GM19238 (cell line): Measurements from ENCODE around the gene GPC6.

Source experiments
- DNase-seq: peaks from one replicate; pipeline ENCODE4 v3.0.0; 2011; ENCODE audit warnings: low spot score; ENCODE audit not compliant: insufficient read length

The GPC6 gene

GRCh38 chr13:94389604-94390351, 1163.2 kb downstream of the GPC6 start:
- no peak for DNase-seq

- no peak for DNase-seq
Measured at GRCh38 chr13:94390881-94391280, 1164.3 kb downstream of the GPC6 start.

GRCh38 chr13:94394723-94395122, 1168.1 kb downstream of the GPC6 start:
- no peak for DNase-seq

GRCh38 chr13:94395860-94396259, 1169.3 kb downstream of the GPC6 start:
- DNase-seq: no peak

GRCh38 chr13:94399812-94400211, 1173.2 kb downstream of the GPC6 start:
- DNase-seq: no peak

GRCh38 chr13:94400874-94401273, 1174.3 kb downstream of the GPC6 start:
- no peak for DNase-seq

- no peak for DNase-seq
Measured at GRCh38 chr13:94408314-94409036, 1181.9 kb downstream of the GPC6 start.

GRCh38 chr13:94411747-94412146, 1185.1 kb downstream of the GPC6 start:
- no peak for DNase-seq

GRCh38 chr13:94412870-94413597, 1186.4 kb downstream of the GPC6 start:
- DNase-seq: no peak

- DNase-seq: no peak
Measured at GRCh38 chr13:94413598-94413944, 1187.0 kb downstream of the GPC6 start.

- no peak for DNase-seq
Measured at GRCh38 chr13:94414141-94414540, 1187.5 kb downstream of the GPC6 start.

- no peak for DNase-seq
Measured at GRCh38 chr13:94414708-94415107, 1188.1 kb downstream of the GPC6 start.

GRCh38 chr13:94415500-94416237, 1189.1 kb downstream of the GPC6 start:
- no peak for DNase-seq

GRCh38 chr13:94416454-94417080, 1190.0 kb downstream of the GPC6 start:
- no peak for DNase-seq

GRCh38 chr13:94417294-94417693, 1190.7 kb downstream of the GPC6 start:
- DNase-seq: no peak

GRCh38 chr13:94419304-94419924, 1192.8 kb downstream of the GPC6 start:
- no peak for DNase-seq

- no peak for DNase-seq
Measured at GRCh38 chr13:94419925-94420305, 1193.3 kb downstream of the GPC6 start.

GRCh38 chr13:94427313-94427953, 1200.8 kb downstream of the GPC6 start:
- DNase-seq: no peak

- no peak for DNase-seq
Measured at GRCh38 chr13:94431574-94431973, 1205.0 kb downstream of the GPC6 start.

- DNase-seq: no peak
Measured at GRCh38 chr13:94431987-94432386, 1205.4 kb downstream of the GPC6 start.
